IMR-90 (cell line): Measurements from ENCODE around the gene SAXO1. TPM values are rescaled to one million over a fixed set of nuclear protein-coding genes. Genes with fewer than 3 reads are reported as not detected.

ENCODE experiments used
- ATAC-seq: fragments of 200-7000 bp; cut with Tn5 transposase; 2 replicates; pipeline ENCODE4 v1.9.1; 2020; ENCODE audit warnings: low read depth, mild to moderate bottlenecking, moderate library complexity
- BruUV-seq: library from RNA; stranded (reverse); fragments of 400-500 nt; replicated peaks from 2 replicates; lab custom pipeline; 2021; lab: Mats Ljungman, UMichigan
- CTCF ChIA-PET: fragments of 300-600 bp; formaldehyde crosslinking; extraction: SDS; loops from one replicate; lab custom pipeline; 2021; ENCODE audit warnings: antibody characterized with exemption; lab: Yijun Ruan, JAX
- POLR2A ChIA-PET: fragments of 300-600 bp; sonication (Branson Sonifier 250); formaldehyde crosslinking; loops from one replicate; lab custom pipeline; 2022; ENCODE audit warnings: antibody characterized with exemption; ENCODE audit not compliant: unreplicated experiment; lab: Charles Lee
- DNase-seq: peaks from one replicate; pipeline ENCODE4 v3.0.0; 2013
- H2AFZ ChIP-seq: replicated peaks from 2 replicates; pipeline ENCODE3; 2013; ENCODE audit warnings: low read length, mild to moderate bottlenecking; ENCODE audit not compliant: poor library complexity
- H2AK5ac ChIP-seq: 2 replicates; pipeline ENCODE4 v1.6.1; 2013; ENCODE audit warnings: low read depth, low read length, inconsistent platforms
- H2AK9ac ChIP-seq: replicated peaks from 2 replicates; pipeline ENCODE3; 2013; ENCODE audit warnings: mild to moderate bottlenecking, low read depth, low read length, moderate library complexity; ENCODE audit not compliant: poor library complexity
- H2BK120ac ChIP-seq: 2 replicates; pipeline ENCODE4 v1.6.1; 2013; ENCODE audit warnings: low read depth, low read length, inconsistent platforms
- H2BK15ac ChIP-seq: 3 replicates; pipeline ENCODE4 v1.6.1; 2013; ENCODE audit warnings: low read depth, low read length, inconsistent platforms
- H2BK20ac ChIP-seq: 2 replicates; pipeline ENCODE4 v1.6.1; 2013; ENCODE audit warnings: low read depth, mild to moderate bottlenecking, inconsistent platforms, low read length, moderate library complexity
- H2BK5ac ChIP-seq: 2 replicates; pipeline ENCODE4 v1.6.1; 2013; ENCODE audit warnings: mild to moderate bottlenecking, low read depth, low read length, inconsistent platforms; ENCODE audit not compliant: poor library complexity, severe bottlenecking
- H3K14ac ChIP-seq: replicated peaks from 2 replicates; pipeline ENCODE4 v1.6.1; 2013; ENCODE audit warnings: low read depth, low read length, inconsistent platforms
- H3K18ac ChIP-seq: 2 replicates; pipeline ENCODE4 v1.6.1; 2013; ENCODE audit warnings: low read depth, low read length, control low read depth
- H3K23ac ChIP-seq: 2 replicates; pipeline ENCODE4 v1.6.1; 2013; ENCODE audit warnings: low read depth, low read length, inconsistent platforms
- H3K27ac ChIP-seq: 2 replicates; pipeline ENCODE4 v1.5.1; 2013; ENCODE audit warnings: mild to moderate bottlenecking, control low read depth, low read length; ENCODE audit not compliant: insufficient read depth
- H3K27me3 ChIP-seq: 2 replicates; pipeline ENCODE4 v1.6.1; 2013; ENCODE audit warnings: low read length; ENCODE audit not compliant: control insufficient read depth, insufficient read depth
- H3K36me3 ChIP-seq: 2 replicates; pipeline ENCODE4 v1.6.1; 2013; ENCODE audit warnings: low read length, mixed read lengths; ENCODE audit not compliant: control insufficient read depth, insufficient read depth
- H3K4ac ChIP-seq: 2 replicates; pipeline ENCODE4 v1.6.1; 2013; ENCODE audit warnings: low read depth, low read length, inconsistent platforms
- H3K4me1 ChIP-seq: 2 replicates; pipeline ENCODE4 v1.6.1; 2013; ENCODE audit warnings: low read length, mixed read lengths; ENCODE audit not compliant: control insufficient read depth, insufficient read depth
- H3K4me2 ChIP-seq: 2 replicates; pipeline ENCODE4 v1.6.1; 2013; ENCODE audit warnings: low read depth, mild to moderate bottlenecking, control low read depth, low read length, moderate library complexity
- H3K4me3 ChIP-seq: 2 replicates; pipeline ENCODE4 v1.5.1; 2013; ENCODE audit warnings: low read depth, mild to moderate bottlenecking, control low read depth, low read length, moderate library complexity; ENCODE audit not compliant: insufficient read depth
- H3K56ac ChIP-seq: 2 replicates; pipeline ENCODE4 v1.6.1; 2013; ENCODE audit warnings: low read length, inconsistent platforms; ENCODE audit not compliant: insufficient read depth; ENCODE audit errors: extremely low read depth
- H3K79me1 ChIP-seq, 2 experiments: 2 replicates each; pipeline ENCODE4 v1.6.1; 2013; ENCODE audit warnings: low read length in 2 of 2, inconsistent platforms in 1 of 2, low read depth in 1 of 2
- H3K9ac ChIP-seq: 2 replicates; pipeline ENCODE4 v1.6.1; 2013; ENCODE audit warnings: low read depth, low read length, control low read depth
- H3K9me1 ChIP-seq: 2 replicates; pipeline ENCODE4 v1.6.1; 2013; ENCODE audit warnings: low read length, inconsistent platforms; ENCODE audit not compliant: insufficient read depth
- H3K9me3 ChIP-seq: 2 replicates; pipeline ENCODE4 v1.6.1; 2013; ENCODE audit warnings: low read length; ENCODE audit not compliant: control insufficient read depth, insufficient read depth
- H4K20me1 ChIP-seq: 2 replicates; pipeline ENCODE4 v1.6.1; 2013; ENCODE audit warnings: low read length, inconsistent platforms; ENCODE audit not compliant: insufficient read depth
- H4K5ac ChIP-seq: 2 replicates; pipeline ENCODE4 v1.6.1; 2013; ENCODE audit warnings: mild to moderate bottlenecking, low read depth, low read length, control low read depth
- H4K8ac ChIP-seq, 2 experiments: 2 replicates each; pipeline ENCODE4 v1.6.1; 2013; ENCODE audit warnings: low read depth in 2 of 2, low read length in 2 of 2, control low read depth in 1 of 2, inconsistent platforms in 1 of 2
- H4K91ac ChIP-seq: 2 replicates; pipeline ENCODE4 v1.6.1; 2013; ENCODE audit warnings: low read depth, low read length, inconsistent platforms; ENCODE audit not compliant: insufficient read depth
- CHD1 ChIP-seq: IDR thresholded peaks from 2 replicates; pipeline ENCODE4 v1.6.1; 2012; ENCODE audit warnings: low read depth, low read length, improper control_type of control experiment
- MAFK ChIP-seq: IDR thresholded peaks from 2 replicates; pipeline ENCODE4 v1.6.1; 2012; ENCODE audit warnings: low read depth, low read length, improper control_type of control experiment
- dilution Hi-C: fragments of 300-500 bp; cut with HindIII; formaldehyde crosslinking; loops from one replicate; pipeline ENCODE4 v1.14.3; 2018; ENCODE audit warnings: low sequenced_read_pairs; ENCODE audit not compliant: unreplicated experiment
- in situ Hi-C: fragments of 300-500 bp; cut with MboI; formaldehyde crosslinking; loops from 3 replicates; pipeline ENCODE4 v1.14.3; 2019; ENCODE audit warnings: low sequenced_read_pairs, inconsistent platforms, mixed read lengths
- intact Hi-C: fragments of 100-400 bp; cut with micrococcal nuclease; formaldehyde crosslinking; loops from 2 replicates; pipeline ENCODE4 v1.10.0; 2022
- polyA plus RNA-seq, 3 experiments: library from polyadenylated mRNA; depleted of rRNA; stranded (reverse); fragments of >200 nt; gene quantifications; 2 replicates each; pipeline ENCODE4 v1.2.3, GENCODE V29; 2012; ENCODE audit warnings: low replicate concordance in 1 of 3
- total RNA-seq: library from RNA; depleted of rRNA; stranded (reverse); fragments of >200 nt; gene quantifications from 2 replicates; pipeline ENCODE4 v1.2.3, GENCODE V29; 2012

Gene SAXO1
- total and polyA plus RNA-seq, 2 of the 4 experiments (the other 2 are of a cell fraction) = not detected

DNA sequence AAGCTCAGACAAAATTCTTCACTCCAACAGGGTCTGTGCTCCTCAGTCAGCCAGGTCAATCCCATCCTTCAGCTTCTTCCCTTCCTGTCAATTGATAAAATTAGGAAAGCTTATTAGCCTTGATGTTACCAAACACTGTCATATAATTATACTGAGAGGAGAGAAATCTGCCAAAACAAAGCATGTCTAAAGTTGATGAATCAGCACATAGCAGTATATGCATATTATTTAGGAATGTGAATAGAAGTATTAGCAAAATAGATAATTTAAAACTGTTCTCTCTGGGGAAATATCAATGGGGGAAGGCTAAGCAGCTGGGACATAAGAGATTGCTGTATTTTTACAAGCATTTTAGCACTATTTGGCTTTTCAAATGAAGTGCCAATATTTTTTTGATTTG lies 107.1 kb downstream of the SAXO1 start:
- ATAC-seq (no peak), DNase-seq (no peak)
- TF ChIP-seq MAFK = peak; percentile 77
- no peak for TF ChIP-seq CHD1
- Histone ChIP-seq H2BK15ac (no peak overlapping the region), H4K8ac (no peak overlapping the region), H4K20me1 (no peaks in the 10 kb centered on the region), H4K5ac (no peak overlapping the region), H3K14ac (no peak overlapping the region), H3K9ac (no peak overlapping the region), H3K79me1 (no peaks in the 10 kb centered on the region), H3K36me3 (no peaks in the 10 kb centered on the region), H2AK5ac (no peak overlapping the region), H3K23ac (no peak overlapping the region), H2BK20ac (no peak overlapping the region), H3K4ac (no peak overlapping the region), H3K27me3 (peaks cover 4% of the 10 kb centered on the region; the same call in 1 of the 2 replicates), H3K18ac (no peak overlapping the region), H2BK120ac (no peak overlapping the region), H3K4me1 (peaks cover 2% of the 10 kb centered on the region; the same call in 1 of the 2 replicates), H2BK5ac (no peak overlapping the region), H3K4me3 (no peak overlapping the region), H3K9me3 (no peaks in the 10 kb centered on the region), H2AFZ (no peak overlapping the region), H3K4me2 (no peak overlapping the region), H3K56ac (no peak overlapping the region), H3K27ac (no peak overlapping the region), H2AK9ac (no peak overlapping the region), H4K91ac (no peak overlapping the region), H3K9me1 (no peaks in the 10 kb centered on the region)
- CTCF ChIA-PET = interaction anchor here (0.6 to 1.0 kb wide), 2 partner anchors 10 to 29 kb away, joined by 3 to 5 read pairs; no protein-coding TSS in a partner anchor
- in situ Hi-C loops = no loop called here
- intact Hi-C loops = no loop called here
- POLR2A ChIA-PET = no interaction called here
- dilution Hi-C loops = no loop called here
- BruUV-seq = no TSS peak
